HG03108 (cell line): ENCODE data around the gene LMX1A.

Experiments used
- ATAC-seq: cut with Tn5 transposase; IDR thresholded peaks from one replicate; pipeline ENCODE4 v1.9.1; 2021; ENCODE audit warnings: moderate library complexity; ENCODE audit not compliant: unreplicated experiment

The LMX1A gene

DNA sequence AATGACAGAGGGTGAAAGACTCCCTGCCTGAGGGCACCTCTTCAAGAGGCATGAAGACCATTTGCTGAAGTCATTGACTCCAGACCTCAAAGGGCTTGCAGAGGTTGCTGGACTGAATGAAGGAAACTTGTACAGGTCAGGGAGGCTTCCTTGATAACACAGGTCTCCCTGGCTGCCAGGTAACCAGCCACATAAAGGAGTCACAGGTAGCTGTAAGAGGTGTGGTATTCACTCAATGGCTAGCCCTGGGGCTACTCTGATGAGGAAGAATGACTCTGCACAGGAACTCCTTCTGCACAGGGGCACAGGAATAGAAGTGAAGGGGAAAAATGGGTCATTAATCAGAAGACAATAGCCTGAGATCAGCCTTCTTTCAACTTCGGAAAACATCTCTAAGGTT, 187.5 kb downstream of the LMX1A start:
- ATAC-seq = no peak

DNA sequence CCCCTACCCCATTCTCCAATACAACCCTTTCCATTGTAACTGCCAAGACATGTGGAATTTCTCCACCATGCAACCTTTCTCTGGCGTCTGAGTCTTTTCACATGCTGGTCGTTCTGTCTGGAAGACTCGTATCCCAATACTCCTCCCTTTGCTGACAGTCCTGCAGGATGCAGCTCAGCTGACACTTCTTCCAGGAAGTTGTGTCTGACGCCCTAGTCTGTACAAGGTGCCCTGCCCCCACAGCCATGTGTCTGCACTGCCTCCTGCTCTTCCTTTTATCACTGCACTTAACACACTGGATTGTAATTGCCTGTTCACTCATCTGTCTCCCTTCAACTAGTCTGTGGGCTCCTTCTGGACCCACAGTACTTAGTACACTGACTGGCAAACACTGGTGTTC, 188.0 kb downstream of the LMX1A start:
- no peak for ATAC-seq

DNA sequence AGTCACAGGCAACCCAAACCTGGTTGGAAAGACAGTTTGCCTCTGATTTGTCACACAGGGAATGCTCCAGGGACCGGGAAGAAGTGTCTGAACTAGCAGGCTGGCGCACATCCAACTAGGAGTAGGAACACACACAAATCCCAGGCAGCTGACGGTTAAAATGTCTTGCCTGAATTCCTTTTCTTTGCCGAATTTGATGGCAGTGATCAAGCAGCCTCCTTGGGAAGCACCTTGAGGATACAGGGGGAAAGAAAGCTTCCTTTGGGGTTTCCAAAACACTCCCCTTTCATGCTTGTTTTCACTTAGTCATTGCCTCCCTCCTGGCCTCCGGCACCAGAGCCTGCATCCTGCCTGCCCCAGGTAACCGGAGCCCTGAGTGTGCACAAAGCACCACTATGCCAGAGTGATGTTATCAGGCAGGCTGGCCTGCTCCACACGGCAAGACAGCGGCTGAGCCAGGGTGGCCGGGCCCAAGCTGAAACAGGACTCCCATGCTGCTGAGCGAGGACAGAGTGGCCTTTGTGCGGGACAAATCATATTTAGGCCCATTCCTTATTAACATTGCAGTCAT, 193.8 kb downstream of the LMX1A start:
- ATAC-seq = no peak

GRCh38 chr1:165161130-165161529, 195.4 kb downstream of the LMX1A start:
- no peak for ATAC-seq

GRCh38 chr1:165153182-165153581, 203.3 kb downstream of the LMX1A start:
- ATAC-seq = no peak

- no peak for ATAC-seq
Observed at GRCh38 chr1:165152727-165153126, 203.8 kb downstream of the LMX1A start.

GRCh38 chr1:165152109-165152508, 204.4 kb downstream of the LMX1A start:
- no peak for ATAC-seq
